Limb (tissue), 2 donors: ENCODE data around the gene CASP9.
"Not testable (repeated sequence)": the region's sequence is repeated elsewhere in the genome, so short reads cannot be mapped to it uniquely, and the experiment has no call there.

Source experiments
- DNase-seq, 2 donors: peaks; one replicate each; pipeline ENCODE4 v3.0.0-alpha.2; 2016; ENCODE audit errors: extremely low spot score in 2 of 2

Gene CASP9

GRCh38 chr1:15471067-15471466 lies 52.9 kb downstream of the CASP9 start:
- DNase-seq: not testable (repeated sequence)

GRCh38 chr1:15469821-15470448 lies 54.1 kb downstream of the CASP9 start:
- peak; percentile 49 to 54 for DNase-seq

GRCh38 chr1:15469361-15469760 lies 54.7 kb downstream of the CASP9 start:
- peak in 1 of 2 donors; percentile 16 for DNase-seq

- DNase-seq: no peak
Measured at GRCh38 chr1:15468145-15468544, 55.9 kb downstream of the CASP9 start.

GRCh38 chr1:15466955-15467625 lies 56.9 kb downstream of the CASP9 start:
- not testable (repeated sequence) for DNase-seq

- DNase-seq: no peak
Measured at GRCh38 chr1:15465674-15466073, 58.3 kb downstream of the CASP9 start.

GRCh38 chr1:15463926-15464322 lies 60.1 kb downstream of the CASP9 start:
- not testable (repeated sequence) for DNase-seq

GRCh38 chr1:15463064-15463800 lies 60.8 kb downstream of the CASP9 start:
- DNase-seq: not testable (repeated sequence)

GRCh38 chr1:15460708-15461095 lies 63.3 kb downstream of the CASP9 start:
- no peak for DNase-seq

GRCh38 chr1:15459771-15460707 lies 64.0 kb downstream of the CASP9 start:
- no peak for DNase-seq

- DNase-seq: not testable (repeated sequence)
Measured at GRCh38 chr1:15458388-15458787, 65.6 kb downstream of the CASP9 start.

- no peak for DNase-seq
Measured at GRCh38 chr1:15457585-15457984, 66.4 kb downstream of the CASP9 start.

- DNase-seq: no peak
Measured at GRCh38 chr1:15456313-15456954, 67.6 kb downstream of the CASP9 start, which contains the start of gene CELA2A. Gene CELA2A, plus strand, starts transcription at chr1:15456732. Its CDS starts 22 bp downstream, at chr1:15456754.

- no peak for DNase-seq
Measured at GRCh38 chr1:15455522-15455921, 68.5 kb downstream of the CASP9 start.

GRCh38 chr1:15454256-15454655 lies 69.8 kb downstream of the CASP9 start:
- DNase-seq: no peak

- no peak for DNase-seq
Measured at GRCh38 chr1:15453734-15454133, 70.3 kb downstream of the CASP9 start.

- no peak for DNase-seq
Measured at GRCh38 chr1:15452866-15453571, 71.0 kb downstream of the CASP9 start.

- no peak for DNase-seq
Measured at GRCh38 chr1:15452216-15452615, 71.8 kb downstream of the CASP9 start.

- no peak for DNase-seq
Measured at GRCh38 chr1:15451014-15451722, 72.8 kb downstream of the CASP9 start.

- DNase-seq: no peak
Measured at GRCh38 chr1:15449567-15449966, 74.4 kb downstream of the CASP9 start.
